Measurements from ENCODE around the gene IRF5. TPM values are rescaled to one million over a fixed set of nuclear protein-coding genes. Genes with fewer than 3 reads are reported as not detected.

Gene IRF5
- total RNA-seq, 1 experiment from 2014 or later = 0.74 TPM

- Histone ChIP-seq H2BK12ac (ENCODE audit: insufficient read length, low read depth, low read length) (no peak overlapping the region), H3K27me3 (ENCODE audit: insufficient read depth, low read length) (no peaks in the 10 kb centered on the region), H3K56ac (ENCODE audit: insufficient read length, low read depth, low read length) (no peak overlapping the region), H2BK20ac (ENCODE audit: low read depth, low read length, poor library complexity, severe bottlenecking) (no peak overlapping the region), H3K23me2 (ENCODE audit: insufficient read length, low read depth, low read length, poor library complexity, severe bottlenecking) (no peaks in the 10 kb centered on the region), H3K27ac (ENCODE audit: insufficient read length, low read depth, low read length) (no peak overlapping the region), H3K79me1 (ENCODE audit: insufficient read depth, low read depth, low read length, poor library complexity, severe bottlenecking) (no peaks in the 10 kb centered on the region), H4K5ac (ENCODE audit: insufficient read length, low read depth, low read length) (no peak overlapping the region), H3K14ac (ENCODE audit: insufficient read depth, low read length) (no peak overlapping the region), H3K4me2 (ENCODE audit: insufficient read depth, insufficient read length, low read length) (no peak overlapping the region), H3K9me3 (ENCODE audit: control insufficient read depth, low read depth, low read length) (no peaks in the 10 kb centered on the region), H2BK5ac (ENCODE audit: insufficient read length, low read length) (no peak overlapping the region), H4K20me1 (ENCODE audit: control insufficient read depth, insufficient read depth, insufficient read length) (no peaks in the 10 kb centered on the region), H3K23ac (ENCODE audit: insufficient read length, low read depth, low read length) (no peak overlapping the region), H2BK15ac (ENCODE audit: low read depth, low read length) (no peak overlapping the region), H3K9ac (ENCODE audit: extremely low read depth, insufficient read length, low read length) (no peak overlapping the region), H3T11ph (ENCODE audit: low read length) (no peak overlapping the region), H3K18ac (ENCODE audit: insufficient read length, low read depth, low read length) (no peak overlapping the region), H2BK120ac (ENCODE audit: low read depth, low read length, poor library complexity, severe bottlenecking) (no peak overlapping the region), H2AK5ac (ENCODE audit: insufficient read length, low read length) (no peak overlapping the region), H4K91ac (ENCODE audit: insufficient read length, low read depth, low read length) (no peak overlapping the region), H3K4ac (ENCODE audit: low read depth, low read length) (no peak overlapping the region), H2AFZ (ENCODE audit: low read length) (no peak overlapping the region), H4K8ac (replicated peaks; ENCODE audit: insufficient read length, low read depth, low read length) (no peak overlapping the region), H3K79me2 (ENCODE audit: insufficient read depth, low read length) (no peaks in the 10 kb centered on the region), H3K4me1 (ENCODE audit: insufficient read depth, low read length) (no peaks in the 10 kb centered on the region)
- no peak for TF ChIP-seq CTCF (conservative IDR thresholded peaks at IDR 0.05)
- no peak overlapping the region for H3K4me3 Mint-ChIP-seq
- no peaks in the 10 kb centered on the region for H3K27me3 Mint-ChIP-seq (ENCODE audit: low read depth)
- no peak for DNase-seq
- H3K36me3 Mint-ChIP-seq (ENCODE audit: insufficient read depth in 1 of 3, low read depth in 3 of 3) = peaks cover 23 to 77% (median 74%) of the 10 kb centered on the region in 3 experiments; a peak in 6 of 7 replicates
- H3K4me1 Mint-ChIP-seq = peaks cover 4 to 10% of the 10 kb centered on the region in 2 experiments; a peak in 3 of 4 replicates
- no peaks in the 10 kb centered on the region for H3K9me3 Mint-ChIP-seq
- peak overlapping the region in 2 of 3 experiments; percentile 54 to 57; a peak in 2 of 7 replicates for H3K27ac Mint-ChIP-seq
Measured at GRCh38 chr7:128985660-128986059, 47.9 kb downstream of the IRF5 start.

Data from H9 (cell line).